Vagina (tissue), 2 donors: ENCODE data around the gene HMX2.

Experiments
- CTCF ChIP-seq, 3 experiments: fragments of 450-650 bp in 2 of 3; fragments of 200-600 bp in 1 of 3; sonication (generic) in 1 of 3; IDR thresholded peaks; one replicate each; pipeline ENCODE4 v1.5.1; 2017 to 2019; ENCODE audit warnings: antibody characterized with exemption in 3 of 3, mild to moderate bottlenecking in 2 of 3, moderate library complexity in 2 of 3
- POLR2AphosphoS5 ChIP-seq, 2 donors: sonication (generic); formaldehyde crosslinking; IDR thresholded peaks; one replicate each; pipeline ENCODE4 v1.9.0; 2017; ENCODE audit warnings: antibody characterized with exemption in 2 of 2, mild to moderate bottlenecking in 2 of 2, low read depth in 1 of 2; ENCODE audit not compliant: insufficient read depth in 1 of 2

GRCh38 chr10:123142701-123143161, 5.2 kb upstream of the HMX2 start:
- TF ChIP-seq CTCF (IDR thresholded peaks at IDR 0.05) (no peak), POLR2AphosphoS5 (IDR thresholded peaks at IDR 0.05; ENCODE audit: insufficient read depth in 1 of 2, low read depth in 1 of 2) (no peak)
